Measurements from ENCODE around the gene TOP3B.

TOP3B gene

GRCh38 chr22:22010358-22010757 is 27.8 kb upstream of the TOP3B start:
- no peak for DNase-seq (ENCODE audit: low read depth)

- no peak for DNase-seq (ENCODE audit: low read depth)
Observed at GRCh38 chr22:22009661-22010060, 27.1 kb upstream of the TOP3B start.

GRCh38 chr22:22006596-22006990 is 24.0 kb upstream of the TOP3B start:
- DNase-seq (ENCODE audit: low read depth): no peak

GRCh38 chr22:22005945-22006595 is 23.5 kb upstream of the TOP3B start:
- no peak for DNase-seq (ENCODE audit: low read depth)

GRCh38 chr22:22003233-22003632 is 20.6 kb upstream of the TOP3B start:
- DNase-seq (ENCODE audit: low read depth): no peak

- DNase-seq (ENCODE audit: low read depth): no peak
Observed at GRCh38 chr22:22002526-22003055, 20.0 kb upstream of the TOP3B start.

- no peak for DNase-seq (ENCODE audit: low read depth)
Observed at GRCh38 chr22:22001664-22002525, 19.3 kb upstream of the TOP3B start.

GRCh38 chr22:21998595-21999247 is 16.1 kb upstream of the TOP3B start:
- DNase-seq (ENCODE audit: low read depth): no peak

- no peak for DNase-seq (ENCODE audit: low read depth)
Observed at GRCh38 chr22:21996175-21996720, 13.7 kb upstream of the TOP3B start.

GRCh38 chr22:21995660-21996059 is 13.1 kb upstream of the TOP3B start:
- DNase-seq (ENCODE audit: low read depth): no peak

- no peak for DNase-seq (ENCODE audit: low read depth)
Observed at GRCh38 chr22:21994881-21995444, 12.4 kb upstream of the TOP3B start.

GRCh38 chr22:21992593-21993237 is 10.1 kb upstream of the TOP3B start:
- no peak for DNase-seq (ENCODE audit: low read depth)

- DNase-seq (ENCODE audit: low read depth): no peak
Observed at GRCh38 chr22:21991774-21992173, 9.2 kb upstream of the TOP3B start.

GRCh38 chr22:21991304-21991596 is 8.7 kb upstream of the TOP3B start:
- DNase-seq (ENCODE audit: low read depth): no peak

GRCh38 chr22:21990445-21991303 is 8.1 kb upstream of the TOP3B start:
- DNase-seq (ENCODE audit: low read depth): no peak

- DNase-seq (ENCODE audit: low read depth): no peak
Observed at GRCh38 chr22:21989049-21989448, 6.5 kb upstream of the TOP3B start.

- no peak for DNase-seq (ENCODE audit: low read depth)
Observed at GRCh38 chr22:21985214-21985613, 2.6 kb upstream of the TOP3B start.

- DNase-seq (ENCODE audit: low read depth): peak; percentile 28
Observed at GRCh38 chr22:21984793-21985192, 2.2 kb upstream of the TOP3B start.

- no peak for DNase-seq (ENCODE audit: low read depth)
Observed at GRCh38 chr22:21981874-21982273, 713 bp downstream of the TOP3B start.

GRCh38 chr22:21980547-21980946 is 2.0 kb downstream of the TOP3B start:
- DNase-seq (ENCODE audit: low read depth): no peak
